SJSA1 (cell line): ENCODE measurements around the gene LPGAT1. TPM values are rescaled to one million over a fixed set of nuclear protein-coding genes. Genes with fewer than 3 reads are reported as not detected.
A peak's percentile ranks its signal among the peaks of the same experiment; 100 is the strongest.

Source experiments
- DNase-seq, 2 experiments: peaks; one replicate each; pipeline ENCODE4 v3.0.0-alpha.2; 2015 to 2020; ENCODE audit warnings: low spot score in 2 of 2, low read depth in 1 of 2
- H3K27ac ChIP-seq: fragments of 250-450 bp; sonication (Bioruptor Pico); 2 replicates; pipeline ENCODE4 v1.5.1; 2020; ENCODE audit warnings: mild to moderate bottlenecking, moderate library complexity
- H3K27me3 ChIP-seq: fragments of 250-450 bp; sonication (Bioruptor Pico); replicated peaks from 2 replicates; pipeline ENCODE4 v1.5.1; 2020; ENCODE audit warnings: mild to moderate bottlenecking, moderate library complexity
- H3K36me3 ChIP-seq: fragments of 250-450 bp; sonication (Bioruptor Pico); 2 replicates; pipeline ENCODE4 v1.5.1; 2020; ENCODE audit warnings: mild to moderate bottlenecking
- H3K4me1 ChIP-seq: fragments of 250-450 bp; sonication (Bioruptor Pico); replicated peaks from 2 replicates; pipeline ENCODE4 v1.6.1; 2021; ENCODE audit warnings: mild to moderate bottlenecking
- H3K4me3 ChIP-seq: fragments of 250-450 bp; sonication (Bioruptor Pico); 2 replicates; pipeline ENCODE4 v1.5.1; 2020; ENCODE audit warnings: mild to moderate bottlenecking
- H3K9me3 ChIP-seq: fragments of 250-450 bp; sonication (Bioruptor Pico); replicated peaks from 2 replicates; pipeline ENCODE4 v1.5.1; 2020; ENCODE audit warnings: mild to moderate bottlenecking
- total RNA-seq: library from RNA; depleted of rRNA; stranded (reverse); fragments of >200 nt; shearing (Covaris generic); gene quantifications from 2 replicates; pipeline ENCODE4 v1.2.3, GENCODE V29; 2014

The LPGAT1 gene
- total RNA-seq, 1 experiment from 2014 or later: 80.5 TPM

DNA sequence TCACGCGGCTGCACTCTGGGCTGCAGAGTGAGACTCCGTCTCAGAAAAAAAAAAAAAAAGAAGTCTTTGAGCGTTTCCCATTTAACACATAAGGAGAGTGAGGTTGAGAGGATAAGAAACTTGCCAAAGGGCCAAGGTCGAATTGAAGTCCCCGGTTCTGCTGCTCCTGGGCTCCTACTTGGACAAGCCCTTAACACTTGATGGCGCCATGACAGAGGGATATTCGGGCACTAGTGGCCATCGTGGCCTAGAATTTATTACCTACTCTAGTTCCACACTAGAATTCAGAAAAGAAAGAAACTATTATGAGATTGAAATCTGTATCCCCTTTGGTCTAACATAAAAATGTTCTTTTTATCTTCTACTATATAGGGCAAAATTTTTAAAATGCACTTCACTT lies 89.4 kb downstream of the LPGAT1 start:
- H3K27ac ChIP-seq: no peak overlapping the region
- peaks cover 3% of the 10 kb centered on the region for H3K4me1 ChIP-seq
- H3K4me3 ChIP-seq: no peak overlapping the region
- H3K36me3 ChIP-seq: no peaks in the 10 kb centered on the region
- H3K9me3 ChIP-seq: no peaks in the 10 kb centered on the region
- DNase-seq: no peak
- no peaks in the 10 kb centered on the region for H3K27me3 ChIP-seq

DNA sequence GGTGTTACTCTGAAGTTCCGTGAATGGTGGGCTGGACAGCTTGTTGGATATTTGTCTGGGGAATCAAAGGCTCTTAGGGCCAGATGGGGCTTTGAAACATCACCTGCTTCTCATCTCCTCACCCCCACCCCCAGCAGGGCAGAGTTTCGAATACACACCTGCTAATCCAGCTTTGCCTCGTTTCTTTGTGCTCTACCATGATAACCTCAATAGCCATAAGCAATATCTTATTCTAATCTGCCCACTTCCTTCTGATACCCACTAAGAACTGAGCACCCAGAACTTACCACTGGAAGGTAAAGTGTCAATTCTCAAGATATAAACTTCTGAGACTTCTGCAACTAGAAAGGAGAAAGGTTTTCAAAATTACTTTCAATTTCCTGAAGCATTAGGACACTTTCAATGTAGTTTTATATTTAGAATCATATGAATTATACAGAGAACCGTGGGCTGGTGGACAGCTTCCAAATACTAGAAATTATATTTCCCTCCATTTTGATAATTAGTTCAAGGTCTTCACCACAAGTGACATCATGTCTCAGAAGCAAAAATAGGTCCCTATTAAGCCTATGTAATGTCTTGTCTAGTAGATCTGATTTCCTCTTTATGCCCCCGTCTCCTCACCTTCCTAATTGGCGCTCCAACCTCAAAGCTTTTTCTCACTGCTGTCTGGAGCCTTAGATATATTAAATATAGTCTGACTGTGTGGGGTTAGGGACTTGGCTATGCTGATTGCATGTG lies 90.7 kb downstream of the LPGAT1 start:
- H3K9me3 ChIP-seq: no peaks in the 10 kb centered on the region
- H3K4me1 ChIP-seq: peaks cover 16% of the 10 kb centered on the region
- no peaks in the 10 kb centered on the region for H3K27me3 ChIP-seq
- no peak for DNase-seq
- H3K36me3 ChIP-seq: no peaks in the 10 kb centered on the region
- no peak overlapping the region for H3K27ac ChIP-seq
- no peak overlapping the region for H3K4me3 ChIP-seq

DNA sequence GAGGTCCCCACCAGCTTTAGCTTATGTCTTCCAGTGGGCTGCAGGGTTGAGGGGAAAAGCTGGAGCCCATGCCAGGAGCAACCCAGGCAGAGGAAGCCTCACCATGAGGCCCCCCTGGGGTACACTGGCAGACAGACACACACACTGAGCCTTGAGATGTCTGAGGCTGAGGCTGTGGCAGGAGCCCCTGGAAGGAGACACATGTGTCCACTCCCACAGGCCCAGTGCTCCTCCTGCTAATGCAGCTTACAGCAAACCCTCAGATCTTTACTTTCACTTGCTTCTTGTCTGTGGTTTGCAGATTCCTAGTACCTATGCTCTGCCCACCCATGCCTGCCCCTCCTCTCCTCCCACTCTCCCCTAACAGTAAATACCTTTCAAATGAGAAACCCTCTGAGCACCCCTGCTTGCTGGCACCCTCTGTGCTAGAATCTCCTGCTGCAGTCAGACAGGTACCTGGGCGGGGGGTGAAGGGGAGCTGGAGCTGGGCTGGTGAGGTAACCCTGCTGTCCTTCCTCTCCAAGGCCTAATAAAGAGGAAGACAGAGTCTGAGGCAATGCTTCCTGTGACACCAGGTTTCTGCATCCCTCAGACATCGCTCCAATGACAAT lies 91.8 kb downstream of the LPGAT1 start:
- H3K4me1 ChIP-seq: peaks cover 16% of the 10 kb centered on the region
- no peaks in the 10 kb centered on the region for H3K36me3 ChIP-seq
- H3K9me3 ChIP-seq: no peaks in the 10 kb centered on the region
- DNase-seq: no peak
- no peaks in the 10 kb centered on the region for H3K27me3 ChIP-seq
- no peak overlapping the region for H3K27ac ChIP-seq
- no peak overlapping the region for H3K4me3 ChIP-seq

DNA sequence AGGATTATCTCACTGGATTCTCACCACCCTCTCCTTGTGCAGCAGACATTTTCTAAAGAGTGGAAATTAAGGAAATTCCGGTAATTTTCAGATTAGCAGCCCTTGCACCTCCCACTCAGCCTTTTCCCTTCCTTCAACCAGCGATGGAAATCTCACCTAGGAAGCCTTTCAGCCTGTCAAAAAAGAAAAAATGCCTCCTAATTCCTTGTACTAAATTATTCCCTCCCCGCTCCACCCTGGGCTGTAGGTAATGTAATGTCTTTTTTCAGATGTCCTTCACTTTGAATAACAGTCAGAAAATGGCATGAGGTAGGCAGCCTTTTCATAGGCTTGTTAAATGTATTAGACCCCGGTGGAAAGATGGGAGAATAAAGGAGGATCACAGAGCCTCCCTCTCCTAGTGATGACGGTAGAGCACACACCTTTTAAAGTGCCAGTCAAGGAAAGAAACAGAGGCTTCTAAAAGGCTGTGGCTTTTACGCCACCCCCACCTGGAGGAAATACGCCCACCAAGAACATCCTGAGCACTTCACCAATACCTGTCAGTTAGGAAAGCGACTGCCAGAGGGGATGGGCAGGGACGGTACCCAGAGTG lies 92.4 kb downstream of the LPGAT1 start:
- no peaks in the 10 kb centered on the region for H3K36me3 ChIP-seq
- H3K9me3 ChIP-seq: no peaks in the 10 kb centered on the region
- H3K27me3 ChIP-seq: no peaks in the 10 kb centered on the region
- peaks cover 16% of the 10 kb centered on the region for H3K4me1 ChIP-seq
- no peak overlapping the region for H3K4me3 ChIP-seq
- no peak for DNase-seq
- no peak overlapping the region for H3K27ac ChIP-seq

- Histone ChIP-seq H3K36me3 (no peaks in the 10 kb centered on the region), H3K4me3 (no peak overlapping the region), H3K27ac (no peak overlapping the region), H3K27me3 (no peaks in the 10 kb centered on the region), H3K9me3 (no peaks in the 10 kb centered on the region), H3K4me1 (peaks cover 16% of the 10 kb centered on the region)
- DNase-seq: no peak
These were observed 93.2 kb downstream of the LPGAT1 start for GRCh38 chr1:211737115-211738035.

- DNase-seq: no peak
- no peaks in the 10 kb centered on the region for H3K9me3 ChIP-seq
- H3K36me3 ChIP-seq: no peaks in the 10 kb centered on the region
- H3K4me3 ChIP-seq: no peak overlapping the region
- no peaks in the 10 kb centered on the region for H3K27me3 ChIP-seq
- peaks cover 16% of the 10 kb centered on the region for H3K4me1 ChIP-seq
- H3K27ac ChIP-seq: no peak overlapping the region
These were observed 94.1 kb downstream of the LPGAT1 start for GRCh38 chr1:211736351-211736915.

DNA sequence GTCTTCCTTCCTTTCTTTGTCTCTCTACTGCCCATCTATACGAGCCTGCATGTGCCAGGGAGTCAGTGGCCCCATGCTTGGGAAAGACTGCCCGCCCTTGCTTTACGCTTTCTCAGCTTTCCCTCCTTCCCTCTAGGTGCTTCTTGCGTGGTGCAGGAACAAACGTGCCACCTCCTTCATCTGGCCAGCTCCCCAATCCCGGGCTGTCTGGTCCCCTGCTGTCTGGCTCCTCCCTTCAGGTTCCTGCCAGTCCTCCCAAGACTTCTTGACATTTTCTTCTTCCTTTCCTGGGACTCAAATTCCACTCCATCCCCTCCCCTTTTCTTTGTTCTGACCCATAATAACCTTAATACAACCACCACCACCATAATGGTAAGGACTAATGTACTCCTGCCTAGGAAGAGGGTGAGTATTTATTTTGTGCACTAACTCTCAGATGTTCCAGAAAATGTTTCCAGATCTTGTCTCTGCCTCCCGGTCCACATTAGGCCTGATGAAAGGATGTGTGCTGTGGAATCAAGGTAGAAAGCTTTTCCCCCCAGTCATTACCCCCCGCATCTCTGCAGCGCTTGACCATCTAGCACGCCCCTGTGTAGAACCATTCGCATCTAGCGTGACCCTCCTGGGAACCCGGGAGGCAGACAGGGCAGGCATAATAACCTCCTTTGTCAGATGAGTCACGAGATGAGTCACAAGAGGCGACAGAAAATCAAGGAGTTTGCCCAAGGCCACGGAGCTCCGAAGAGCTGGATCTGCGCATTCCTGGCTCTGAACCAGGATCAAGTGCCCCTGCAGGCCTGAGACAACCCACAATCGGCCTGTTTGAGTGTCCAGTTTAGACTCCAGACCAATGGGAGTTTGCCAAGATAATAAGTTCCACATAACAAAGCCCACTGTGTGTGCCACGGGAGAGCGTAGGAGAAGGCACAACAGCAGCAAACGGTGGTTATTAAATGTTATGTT lies 95.1 kb downstream of the LPGAT1 start:
- DNase-seq: peak; percentile 83 to 92
- no peaks in the 10 kb centered on the region for H3K27me3 ChIP-seq
- H3K9me3 ChIP-seq: no peaks in the 10 kb centered on the region
- no peaks in the 10 kb centered on the region for H3K36me3 ChIP-seq
- H3K4me3 ChIP-seq: no peak overlapping the region
- H3K4me1 ChIP-seq: peaks cover 16% of the 10 kb centered on the region
- no peak overlapping the region for H3K27ac ChIP-seq

DNA sequence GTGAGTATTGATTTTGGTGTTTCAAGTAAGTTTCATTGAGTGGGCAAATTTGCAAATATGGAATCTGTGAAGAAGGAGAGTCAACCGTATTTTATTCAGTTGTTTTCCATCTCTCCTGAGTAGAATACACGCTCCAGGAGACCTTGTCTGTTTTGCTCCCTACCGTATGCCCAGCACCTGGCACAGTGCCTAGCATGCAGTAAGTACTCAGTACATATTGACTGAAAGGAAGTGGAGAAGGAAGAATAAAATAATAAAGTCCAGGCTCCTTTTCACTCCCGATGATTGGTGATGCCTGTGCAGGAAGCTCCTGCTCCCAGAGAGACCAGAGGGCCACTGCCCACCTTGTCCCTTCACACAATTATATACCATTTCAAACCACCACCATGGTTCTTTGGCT lies 95.8 kb downstream of the LPGAT1 start:
- H3K4me3 ChIP-seq: no peak overlapping the region

DNA sequence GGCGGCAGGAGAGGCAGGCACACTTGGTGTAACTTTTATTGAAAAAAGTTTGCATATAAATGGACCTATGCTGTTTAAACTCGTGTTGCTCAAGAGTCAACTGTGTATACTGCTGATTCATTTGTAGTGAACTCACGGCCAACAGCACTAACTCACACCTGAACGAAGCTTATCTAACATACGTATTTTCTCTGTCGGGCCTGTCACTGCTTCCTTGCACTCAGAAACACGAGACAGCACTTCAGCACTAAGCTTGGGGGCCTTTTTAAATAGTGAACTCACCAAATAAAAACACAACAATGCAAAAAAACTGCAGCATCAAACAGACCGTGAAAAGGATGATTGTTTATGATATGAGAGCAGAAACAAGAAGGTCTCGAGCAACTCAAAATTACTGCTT lies 96.2 kb downstream of the LPGAT1 start:
- Histone ChIP-seq H3K27ac (no peak overlapping the region), H3K36me3 (no peaks in the 10 kb centered on the region), H3K4me3 (no peak overlapping the region), H3K9me3 (no peaks in the 10 kb centered on the region), H3K4me1 (peaks cover 16% of the 10 kb centered on the region), H3K27me3 (no peaks in the 10 kb centered on the region)
- DNase-seq: no peak

More for the DNA sequence above, 95.8 kb downstream of the LPGAT1 start:
- H3K4me1 ChIP-seq: peaks cover 16% of the 10 kb centered on the region
- H3K27me3 ChIP-seq: no peaks in the 10 kb centered on the region
- no peaks in the 10 kb centered on the region for H3K9me3 ChIP-seq
- H3K36me3 ChIP-seq: no peaks in the 10 kb centered on the region
- no peak for DNase-seq
- no peak overlapping the region for H3K27ac ChIP-seq

- Histone ChIP-seq H3K4me3 (no peak overlapping the region), H3K27me3 (no peaks in the 10 kb centered on the region), H3K36me3 (no peaks in the 10 kb centered on the region), H3K4me1 (peaks cover 16% of the 10 kb centered on the region), H3K27ac (no peak overlapping the region), H3K9me3 (no peaks in the 10 kb centered on the region)
- DNase-seq: no peak
These were observed 98.1 kb downstream of the LPGAT1 start for GRCh38 chr1:211732293-211732980.

DNA sequence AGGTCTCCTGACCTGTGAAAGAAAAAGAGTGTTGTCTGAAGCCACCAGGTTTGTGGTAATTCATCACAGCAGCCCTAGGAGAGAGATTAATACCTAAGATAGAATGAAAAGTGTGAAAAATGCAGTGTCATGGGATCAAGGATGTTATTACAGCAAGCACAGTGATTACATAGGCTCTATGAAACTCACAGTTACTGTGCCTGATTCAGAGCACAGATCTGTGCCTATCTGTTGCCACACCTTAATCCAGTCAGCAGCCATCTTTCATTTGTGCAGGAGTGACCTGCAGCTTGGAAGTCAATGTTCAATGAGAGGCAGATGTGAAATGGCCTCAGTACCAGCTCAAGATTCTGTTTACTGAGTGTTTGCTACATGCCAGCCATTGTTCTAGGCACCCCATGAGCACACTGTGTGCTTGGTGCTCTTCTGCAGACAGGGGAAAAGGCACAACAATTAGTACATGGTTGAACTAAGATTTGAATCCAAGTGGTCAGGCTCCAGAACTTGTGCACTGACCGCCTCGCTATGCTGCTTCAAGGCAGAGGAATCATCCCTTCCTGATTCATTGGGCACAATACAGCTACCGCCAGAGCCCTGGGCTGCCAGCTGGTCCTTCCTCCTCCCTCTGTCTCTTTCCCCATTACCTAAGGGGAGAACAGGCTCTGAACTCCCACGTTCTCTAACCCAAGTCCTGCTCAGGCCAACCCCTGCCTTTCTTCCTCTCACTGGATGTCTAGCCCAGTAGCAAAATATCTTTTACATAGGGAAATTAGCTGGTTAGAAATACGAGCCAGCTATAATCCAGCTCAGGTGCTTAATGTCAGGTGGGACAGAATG lies 98.9 kb downstream of the LPGAT1 start:
- DNase-seq: no peak
- Histone ChIP-seq H3K27ac (no peak overlapping the region), H3K36me3 (no peaks in the 10 kb centered on the region), H3K4me3 (no peak overlapping the region), H3K4me1 (peaks cover 16% of the 10 kb centered on the region), H3K9me3 (no peaks in the 10 kb centered on the region), H3K27me3 (no peaks in the 10 kb centered on the region)
